Loucy (cell line): ENCODE measurements around the gene ASMT.

Experiments used
- CTCF ChIP-seq: fragments of 200-600 bp; sonication (generic); conservative IDR thresholded peaks from 2 replicates; pipeline ENCODE4 v1.5.1; 2014; ENCODE audit warnings: mild to moderate bottlenecking, antibody characterized with exemption, low read length
- EZH2phosphoT487 ChIP-seq: fragments of 200-600 bp; IDR thresholded peaks from 2 replicates; pipeline ENCODE4 v1.6.1; 2018; ENCODE audit warnings: antibody characterized with exemption, mild to moderate bottlenecking, moderate library complexity, borderline replicate concordance

- TF ChIP-seq CTCF = no peak
- TF ChIP-seq EZH2phosphoT487 = no peak
Observed at GRCh38 chrX:1600406-1601050, 14.3 kb upstream of the ASMT start.
